ENCODE results near the gene CFAP410.
"Not testable (repeated sequence)": the region's sequence is repeated elsewhere in the genome, so short reads cannot be mapped to it uniquely, and the experiment has no call there.

CFAP410 gene

DNA sequence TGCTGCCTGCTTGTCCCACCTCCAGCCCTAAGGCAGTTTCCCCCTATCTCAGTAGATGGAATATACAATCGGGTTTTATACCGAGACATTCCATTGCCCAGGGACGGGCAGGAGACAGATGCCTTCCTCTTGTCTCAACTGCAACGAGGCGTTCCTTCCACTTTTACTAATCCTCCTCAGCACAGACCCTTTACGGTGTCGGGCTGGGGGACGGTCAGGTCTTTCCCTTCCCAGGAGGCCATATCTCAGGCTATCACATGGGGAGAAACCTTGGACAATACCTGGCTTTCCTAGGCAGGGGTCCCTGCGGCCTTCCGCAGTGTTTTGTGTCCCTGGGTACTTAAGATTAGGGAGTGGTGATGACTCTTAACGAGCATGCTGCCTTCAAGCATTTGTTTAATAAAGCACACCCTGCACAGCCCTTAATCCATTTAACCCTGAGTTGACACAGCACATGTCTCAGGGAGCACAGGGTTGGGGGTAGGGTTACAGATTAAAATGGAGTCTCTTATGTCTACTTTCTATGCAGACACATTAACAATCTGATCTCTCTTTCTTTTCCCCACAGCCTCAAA is 55.9 kb downstream of the CFAP410 start:
- DNase-seq = not testable (repeated sequence)

- DNase-seq = no peak
Observed at GRCh38 chr21:44282370-44282769, 56.8 kb downstream of the CFAP410 start.

DNA sequence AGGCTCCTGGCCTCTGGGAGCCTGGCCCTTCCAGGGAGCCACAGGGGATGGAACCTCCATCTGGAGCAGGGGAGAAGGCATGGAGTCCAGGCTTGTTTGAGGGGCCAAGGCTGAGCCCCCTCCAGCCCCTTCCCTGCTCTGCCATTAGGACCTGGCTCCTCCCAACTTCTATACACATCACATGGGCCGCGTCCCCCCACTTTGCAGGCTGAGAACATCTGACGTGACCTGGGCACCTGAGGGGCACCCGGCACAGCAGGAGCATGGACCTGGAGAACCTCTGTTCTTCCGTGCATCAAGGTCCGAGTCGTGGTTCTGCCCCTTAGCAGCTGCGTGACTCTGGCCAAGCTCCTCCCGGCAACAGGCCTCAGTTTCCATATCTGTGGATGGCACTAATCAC is 57.4 kb downstream of the CFAP410 start:
- no peak for DNase-seq

GRCh38 chr21:44279354-44280260 is 59.6 kb downstream of the CFAP410 start:
- DNase-seq = no peak

Measured in SIG-M5 (cell line).